Muscle of leg (tissue), 11 donors: ENCODE measurements around the gene ETF1. TPM values are rescaled to one million over a fixed set of nuclear protein-coding genes. Genes with fewer than 3 reads are reported as not detected.
A peak's percentile ranks its signal among the peaks of the same experiment; 100 is the strongest.

ENCODE experiments used
- DNase-seq: peaks from one replicate; pipeline ENCODE4 v3.0.0; 2013
- H3K27ac ChIP-seq: one replicate; pipeline ENCODE4 v1.5.1; 2013; ENCODE audit warnings: mild to moderate bottlenecking, low read length, control low read depth
- H3K27me3 ChIP-seq: one replicate; pipeline ENCODE4 v1.6.1; 2013; ENCODE audit warnings: low read length; ENCODE audit not compliant: control insufficient read depth, insufficient read depth
- H3K36me3 ChIP-seq: one replicate; pipeline ENCODE4 v1.6.1; 2013; ENCODE audit warnings: low read length; ENCODE audit not compliant: control insufficient read depth, insufficient read depth
- H3K4me1 ChIP-seq: one replicate; pipeline ENCODE4 v1.6.1; 2013; ENCODE audit warnings: low read length; ENCODE audit not compliant: control insufficient read depth, insufficient read depth
- H3K4me3 ChIP-seq: one replicate; pipeline ENCODE4 v1.5.1; 2013; ENCODE audit warnings: low read length, control low read depth
- H3K9me3 ChIP-seq: replicated peaks from 2 replicates; pipeline ENCODE4 v1.6.1; 2013; ENCODE audit warnings: low read depth, low read length; ENCODE audit not compliant: control insufficient read depth
- WGBS: methylation state at CpG from one replicate; pipeline ENCODE4 v1.1.5; 2013; ENCODE audit warnings: missing lambda C conversion rate; ENCODE audit not compliant: insufficient coverage; 5-methylcytosine and 5-hydroxymethylcytosine counted together
- polyA plus RNA-seq, 8 donors: library from polyadenylated mRNA; unstranded; fragments of 120-200 nt; gene quantifications; one replicate each; pipeline versions ENCODE4 v1.2.1 to v1.2.3, GENCODE V29; 2013; ENCODE audit warnings: inconsistent platforms in 1 of 8, low replicate concordance in 1 of 8; ENCODE audit not compliant: insufficient read length in 8 of 8, insufficient read depth in 1 of 8
- total RNA-seq: library from RNA; stranded (reverse); fragments of 120-200 nt; gene quantifications from one replicate; pipeline ENCODE4 v1.2.4, GENCODE V29; 2013

ETF1 gene
- total and polyA plus RNA-seq, 9 donors = 36.1 to 55.7 (median 45.5) TPM

- under 1% methylated on average over 62 of the region's 64 CpGs for WGBS
- peak overlapping the region; percentile 81 for H3K4me3 ChIP-seq
- DNase-seq = peak; percentile 100
- H3K27ac ChIP-seq = peak overlapping the region; percentile 100
- no peaks in the 10 kb centered on the region for H3K9me3 ChIP-seq
- H3K27me3 ChIP-seq = peaks cover 17% of the 10 kb centered on the region
- peaks cover 21% of the 10 kb centered on the region for H3K36me3 ChIP-seq
- peaks cover 40% of the 10 kb centered on the region for H3K4me1 ChIP-seq
Observed at GRCh38 chr5:138464388-138465260, 78.4 kb downstream of the ETF1 start.

- Histone ChIP-seq H3K36me3 (peaks cover 21% of the 10 kb centered on the region), H3K4me1 (peaks cover 40% of the 10 kb centered on the region), H3K27ac (peak overlapping the region; percentile 100), H3K4me3 (peak overlapping the region; percentile 81), H3K9me3 (no peaks in the 10 kb centered on the region), H3K27me3 (peaks cover 17% of the 10 kb centered on the region)
- WGBS = under 1% methylated on average over 31 of the region's 34 CpGs
- peak; percentile 99 for DNase-seq
Observed at GRCh38 chr5:138464008-138464387, 79.0 kb downstream of the ETF1 start.

GRCh38 chr5:138463419-138464007 is 79.5 kb downstream of the ETF1 start:
- H3K27me3 ChIP-seq = peaks cover 17% of the 10 kb centered on the region
- DNase-seq = no peak
- peaks cover 21% of the 10 kb centered on the region for H3K36me3 ChIP-seq
- H3K27ac ChIP-seq = peak overlapping the region; percentile 100
- no peaks in the 10 kb centered on the region for H3K9me3 ChIP-seq
- peak overlapping the region; percentile 81 for H3K4me3 ChIP-seq
- WGBS = 0% methylated on average over 2 of the region's 21 CpGs
- peaks cover 45% of the 10 kb centered on the region for H3K4me1 ChIP-seq

DNA sequence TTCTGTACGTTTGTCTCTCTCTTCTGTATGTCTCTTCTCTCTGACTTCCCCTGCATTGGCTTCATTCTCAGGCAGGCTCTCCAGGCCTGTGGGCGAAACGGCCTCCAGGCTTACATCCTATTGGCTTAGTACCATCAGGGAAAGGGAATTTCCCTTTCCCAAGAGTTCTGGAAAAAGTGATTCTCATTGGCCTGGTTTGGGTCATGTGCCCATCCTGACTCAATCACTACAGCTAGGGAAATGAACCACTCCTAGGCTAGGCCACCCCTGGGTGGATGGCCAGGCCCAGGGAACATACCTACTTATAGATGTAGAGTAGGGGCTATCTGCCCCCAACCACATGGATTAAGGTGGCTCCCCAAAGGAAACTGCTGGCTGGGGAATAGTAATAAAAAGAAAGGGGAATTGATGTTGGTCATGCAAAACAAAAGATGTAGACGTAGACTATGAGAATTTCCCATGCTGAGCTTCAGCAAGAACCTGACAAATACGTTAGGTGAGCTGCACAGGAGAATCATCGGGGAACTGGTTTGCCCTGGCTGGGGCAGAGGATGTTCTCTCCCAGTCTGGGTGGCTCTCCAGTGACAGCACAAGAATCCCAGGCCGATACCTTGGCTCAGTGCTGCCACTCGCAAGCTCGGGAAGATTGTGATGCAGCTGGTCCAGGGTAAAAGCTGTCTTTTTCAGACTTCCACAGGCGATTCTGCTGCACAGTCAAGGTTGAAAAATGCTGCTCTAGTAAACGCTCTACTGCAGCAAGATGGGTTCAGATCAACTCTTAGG is 81.5 kb downstream of the ETF1 start:
- no peaks in the 10 kb centered on the region for H3K9me3 ChIP-seq
- H3K4me3 ChIP-seq = no peak overlapping the region
- H3K27ac ChIP-seq = no peak overlapping the region
- 58% methylated on average over 9 of the region's 11 CpGs for WGBS
- DNase-seq = peak; percentile 63
- peaks cover 3% of the 10 kb centered on the region for H3K36me3 ChIP-seq
- peaks cover 14% of the 10 kb centered on the region for H3K27me3 ChIP-seq
- peaks cover 32% of the 10 kb centered on the region for H3K4me1 ChIP-seq

- peaks cover 23% of the 10 kb centered on the region for H3K4me1 ChIP-seq
- H3K9me3 ChIP-seq = no peaks in the 10 kb centered on the region
- peak; percentile 3 for DNase-seq
- no peak overlapping the region for H3K27ac ChIP-seq
- no peak overlapping the region for H3K4me3 ChIP-seq
- 78% methylated on average over 3 of the region's 4 CpGs for WGBS
- H3K27me3 ChIP-seq = peaks cover 3% of the 10 kb centered on the region
- H3K36me3 ChIP-seq = no peaks in the 10 kb centered on the region
Observed at GRCh38 chr5:138460032-138460693, 82.9 kb downstream of the ETF1 start.

DNA sequence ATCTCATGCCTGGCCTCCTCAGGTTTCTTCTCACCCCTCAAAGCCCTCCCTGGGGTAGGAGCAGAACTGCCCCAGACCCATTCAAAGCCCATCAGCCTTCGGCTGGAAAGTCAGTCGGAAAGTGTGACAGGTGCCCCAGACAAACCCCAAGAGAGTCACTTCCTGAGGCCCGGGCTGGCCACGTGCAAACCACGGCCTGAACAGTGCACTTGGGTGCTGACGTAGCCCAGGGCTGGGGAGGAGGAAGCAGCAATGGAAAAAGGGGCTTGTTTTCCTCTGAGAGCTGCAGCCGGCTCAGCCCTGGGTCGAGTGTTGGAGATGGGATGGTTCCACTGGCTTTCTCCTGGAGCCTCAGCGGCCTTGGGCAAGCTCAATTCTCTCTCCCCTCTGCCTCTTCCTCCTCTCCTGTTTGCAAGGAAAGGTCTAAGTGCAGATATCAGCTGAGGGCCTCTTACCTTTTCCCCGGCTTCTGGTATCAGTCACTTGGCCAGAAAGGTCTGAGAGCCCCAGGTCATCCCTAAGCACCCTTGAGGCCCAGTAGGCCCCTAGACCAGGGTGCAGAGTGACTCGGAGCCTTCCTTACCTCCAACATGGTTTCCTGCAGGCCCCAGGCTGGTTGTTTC is 83.6 kb downstream of the ETF1 start:
- Histone ChIP-seq H3K4me1 (peaks cover 22% of the 10 kb centered on the region), H3K27ac (no peak overlapping the region)
- WGBS = 35% methylated on average over 7 of the region's 11 CpGs

DNA sequence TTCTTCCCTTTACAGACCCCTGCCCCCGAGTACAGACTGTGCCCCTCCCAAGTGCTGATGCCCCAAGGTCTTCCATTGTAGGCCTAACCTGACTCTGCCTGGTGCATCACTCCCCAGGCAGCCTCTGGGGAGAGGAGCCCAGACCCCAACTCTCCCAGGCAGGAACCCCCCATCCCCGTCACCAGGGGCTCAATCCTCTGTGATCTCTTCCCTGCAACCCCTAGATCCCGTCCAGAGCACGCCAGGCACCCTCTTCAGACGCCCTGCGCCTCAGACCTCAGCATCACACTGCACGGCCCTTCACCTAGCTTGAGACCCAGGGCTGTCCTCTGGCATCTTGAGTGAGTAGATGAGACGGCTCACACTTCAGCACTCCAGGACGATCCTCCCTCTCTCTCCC is 84.2 kb downstream of the ETF1 start:
- DNase-seq = no peak
- Histone ChIP-seq H3K4me1 (peaks cover 19% of the 10 kb centered on the region), H3K36me3 (no peaks in the 10 kb centered on the region), H3K27ac (no peak overlapping the region), H3K27me3 (peaks cover 3% of the 10 kb centered on the region), H3K9me3 (no peaks in the 10 kb centered on the region), H3K4me3 (no peak overlapping the region)
- WGBS = 71% methylated on average over 8 of the region's 9 CpGs

More for the DNA sequence above, 83.6 kb downstream of the ETF1 start:
- Histone ChIP-seq H3K9me3 (no peaks in the 10 kb centered on the region), H3K27me3 (peaks cover 3% of the 10 kb centered on the region), H3K36me3 (no peaks in the 10 kb centered on the region), H3K4me3 (no peak overlapping the region)
- peak; percentile 78 for DNase-seq

- DNase-seq = peak; percentile 38
- Histone ChIP-seq H3K9me3 (no peaks in the 10 kb centered on the region), H3K27me3 (peaks cover 3% of the 10 kb centered on the region), H3K4me3 (no peak overlapping the region), H3K36me3 (no peaks in the 10 kb centered on the region), H3K4me1 (peaks cover 15% of the 10 kb centered on the region), H3K27ac (no peak overlapping the region)
- 45% methylated on average over 6 of the region's 11 CpGs for WGBS
Observed at GRCh38 chr5:138458384-138458783, 84.7 kb downstream of the ETF1 start.

- H3K27ac ChIP-seq = no peak overlapping the region
- no peak for DNase-seq
- H3K27me3 ChIP-seq = peaks cover 3% of the 10 kb centered on the region
- H3K4me3 ChIP-seq = no peak overlapping the region
- 80% methylated on average over 8 of the region's 12 CpGs for WGBS
- H3K4me1 ChIP-seq = peaks cover 10% of the 10 kb centered on the region
- H3K36me3 ChIP-seq = no peaks in the 10 kb centered on the region
- no peaks in the 10 kb centered on the region for H3K9me3 ChIP-seq
Observed at GRCh38 chr5:138457531-138458275, 85.3 kb downstream of the ETF1 start.
